HL-60 (cell line): ENCODE data around the gene GHRL.

ENCODE experiments used
- DNase-seq, 2 experiments: peaks; one replicate each; pipeline ENCODE4 v3.0.0-alpha.2; 2010 to 2020; ENCODE audit warnings: low read depth in 1 of 2, low spot score in 1 of 2
- H3K27ac ChIP-seq: fragments of 250-450 bp; sonication (Bioruptor Pico); replicated peaks from 2 replicates; pipeline ENCODE4 v1.5.1; 2020; ENCODE audit warnings: mild to moderate bottlenecking, moderate library complexity
- H3K27me3 ChIP-seq: fragments of 250-450 bp; sonication (Bioruptor Pico); 2 replicates; pipeline ENCODE4 v1.5.1; 2021; ENCODE audit warnings: mild to moderate bottlenecking, moderate library complexity; ENCODE audit not compliant: insufficient read depth, poor library complexity, severe bottlenecking
- H3K4me3 ChIP-seq: replicated peaks from 2 replicates; pipeline ENCODE4 v1.5.1; 2011; ENCODE audit warnings: mild to moderate bottlenecking, control low read depth, low read length; ENCODE audit not compliant: insufficient read depth
- CTCF ChIP-seq: IDR thresholded peaks from one replicate; pipeline ENCODE4 v1.5.1; 2011; ENCODE audit warnings: low read length, control low read depth, inconsistent platforms; ENCODE audit not compliant: insufficient read depth
- GABPA ChIP-seq: IDR thresholded peaks from 2 replicates; pipeline ENCODE4 v1.6.1; 2012; ENCODE audit warnings: low read depth
- POLR2AphosphoS5 ChIP-seq: IDR thresholded peaks from 2 replicates; pipeline ENCODE4 v1.6.1; 2012; ENCODE audit warnings: low read depth
- REST ChIP-seq: IDR thresholded peaks from 2 replicates; pipeline ENCODE4 v1.6.1; 2012; ENCODE audit warnings: low read depth; ENCODE audit not compliant: insufficient replicate concordance
- SPI1 ChIP-seq: IDR thresholded peaks from 2 replicates; pipeline ENCODE4 v1.6.1; 2012; ENCODE audit warnings: low read depth, mild to moderate bottlenecking, borderline replicate concordance

Gene GHRL

GRCh38 chr3:10259036-10259435 lies 33.7 kb downstream of the GHRL start:
- TF ChIP-seq POLR2AphosphoS5 (no peak), SPI1 (no peak), GABPA (no peak), REST (no peak), CTCF (no peak)
- DNase-seq = no peak
- Histone ChIP-seq H3K4me3 (no peak overlapping the region), H3K27me3 (no peaks in the 10 kb centered on the region), H3K27ac (no peak overlapping the region)

GRCh38 chr3:10255835-10256234 lies 36.9 kb downstream of the GHRL start:
- no peaks in the 10 kb centered on the region for H3K27me3 ChIP-seq
- no peak overlapping the region for H3K4me3 ChIP-seq
- DNase-seq = no peak
- no peak overlapping the region for H3K27ac ChIP-seq
- TF ChIP-seq GABPA (no peak), POLR2AphosphoS5 (no peak), SPI1 (no peak), CTCF (no peak), REST (no peak)

- DNase-seq = no peak
- no peak for TF ChIP-seq SPI1
- H3K27ac ChIP-seq = no peak overlapping the region
- H3K4me3 ChIP-seq = no peak overlapping the region
- no peaks in the 10 kb centered on the region for H3K27me3 ChIP-seq
These were observed 39.0 kb downstream of the GHRL start for GRCh38 chr3:10253731-10254130.

- H3K27me3 ChIP-seq = no peaks in the 10 kb centered on the region
- no peak for DNase-seq
- no peak overlapping the region for H3K4me3 ChIP-seq
- H3K27ac ChIP-seq = no peak overlapping the region
- TF ChIP-seq GABPA = no peak
- no peak for TF ChIP-seq CTCF
- TF ChIP-seq REST = no peak
- TF ChIP-seq SPI1 = no peak
- TF ChIP-seq POLR2AphosphoS5 = no peak
These were observed 41.7 kb downstream of the GHRL start for GRCh38 chr3:10251006-10251405.
